ENCODE results near the gene ANKRD39.
A peak's percentile ranks its signal among the peaks of the same experiment; 100 is the strongest.

The ANKRD39 gene

DNA sequence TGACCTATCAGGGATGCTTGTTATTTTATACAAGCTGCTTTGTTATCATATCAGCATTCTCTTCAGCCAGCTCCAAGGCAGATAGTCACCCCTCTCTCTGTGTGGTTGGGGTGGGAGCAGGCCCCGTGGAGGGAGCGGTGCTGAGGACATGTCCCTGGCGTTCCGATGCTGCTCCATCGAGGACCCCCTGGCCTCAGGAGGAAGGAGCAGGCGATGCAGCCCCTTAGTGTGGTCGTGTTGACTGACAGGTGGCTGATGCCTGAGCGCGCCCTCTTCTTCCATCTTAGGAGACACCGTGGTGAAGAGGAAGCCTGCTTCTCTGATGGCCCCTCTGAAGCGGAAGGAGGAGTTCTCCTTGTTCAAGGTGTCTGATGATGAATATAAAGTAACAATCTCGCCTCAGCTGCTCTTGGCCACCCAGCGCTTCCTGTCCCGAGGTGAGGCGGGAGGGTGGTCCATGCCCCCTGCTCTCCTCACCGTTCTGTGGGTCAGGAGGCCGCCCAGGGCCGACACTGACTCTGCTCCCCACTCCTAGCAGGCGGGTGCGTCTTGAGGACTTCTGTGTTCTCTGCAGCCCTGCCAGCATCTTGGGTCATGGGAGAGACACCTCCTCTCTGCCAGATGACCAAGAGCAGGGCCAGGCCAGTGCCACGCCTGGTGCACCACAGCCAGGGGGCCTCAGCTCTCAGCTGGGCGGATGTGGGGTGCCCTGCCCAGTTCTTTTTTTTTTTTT lies 31.1 kb downstream of the ANKRD39 start:
- DNase-seq (ENCODE audit: low read depth in 2 of 2) = no peak

- DNase-seq (ENCODE audit: low read depth in 2 of 2) = no peak
These were observed 32.8 kb downstream of the ANKRD39 start for GRCh38 chr2:96825057-96825456.

GRCh38 chr2:96824079-96824870 lies 33.5 kb downstream of the ANKRD39 start:
- DNase-seq (ENCODE audit: low read depth in 2 of 2) = no peak

- DNase-seq (ENCODE audit: low read depth in 2 of 2) = no peak
These were observed 34.6 kb downstream of the ANKRD39 start for GRCh38 chr2:96823198-96823597.

- DNase-seq (ENCODE audit: low read depth in 2 of 2) = no peak
These were observed 35.0 kb downstream of the ANKRD39 start for GRCh38 chr2:96822786-96823185.

GRCh38 chr2:96821113-96821675 lies 36.6 kb downstream of the ANKRD39 start:
- no peak for DNase-seq (ENCODE audit: low read depth in 2 of 2)

DNA sequence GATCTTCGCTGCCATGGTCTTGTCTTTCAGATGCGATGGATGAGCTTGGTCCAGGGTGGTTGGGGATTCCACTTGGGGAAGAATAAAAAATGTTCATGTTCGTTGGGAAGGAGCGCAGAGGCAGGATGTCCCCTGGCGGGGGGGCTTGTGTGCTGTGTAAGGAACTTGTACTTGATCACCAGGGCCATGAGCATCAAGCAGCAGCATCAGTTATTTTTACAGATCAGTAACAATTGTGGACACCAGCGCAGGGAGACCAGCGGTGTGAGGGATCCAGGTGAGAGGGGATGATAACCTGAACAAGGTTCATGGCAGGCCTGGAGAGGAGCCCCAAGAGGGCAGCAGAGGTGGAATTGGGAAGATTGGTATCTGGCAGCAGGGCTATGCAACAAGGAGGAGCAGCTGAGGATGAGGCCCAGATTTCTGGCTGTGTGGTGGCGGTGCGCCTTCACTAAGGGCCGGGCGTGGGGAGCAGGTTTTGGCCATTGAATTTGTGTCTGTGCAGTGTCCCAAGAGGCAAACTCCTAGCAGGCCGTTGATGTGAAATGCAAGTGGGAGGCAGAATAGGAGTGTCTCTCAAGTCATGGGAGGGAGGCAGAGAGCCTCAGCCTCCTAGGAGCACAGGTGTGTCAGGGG lies 37.8 kb downstream of the ANKRD39 start:
- DNase-seq (ENCODE audit: low read depth in 2 of 2) = no peak

GRCh38 chr2:96819128-96819875 lies 38.5 kb downstream of the ANKRD39 start:
- no peak for DNase-seq (ENCODE audit: low read depth in 2 of 2)

- no peak for DNase-seq (ENCODE audit: low read depth in 2 of 2)
These were observed 39.9 kb downstream of the ANKRD39 start for GRCh38 chr2:96817882-96818281.

- DNase-seq (ENCODE audit: low read depth in 2 of 2) = no peak
These were observed 40.7 kb downstream of the ANKRD39 start for GRCh38 chr2:96816836-96817702.

GRCh38 chr2:96816127-96816835 lies 41.5 kb downstream of the ANKRD39 start, which contains the start of gene CNNM3:
Gene CNNM3, plus strand, starts transcription at chr2:96816268. Its CDS starts 10 bp downstream, at chr2:96816278.
- DNase-seq (ENCODE audit: low read depth in 2 of 2) = peak; percentile 92 to 97

- no peak for DNase-seq (ENCODE audit: low read depth in 2 of 2)
These were observed 42.3 kb downstream of the ANKRD39 start for GRCh38 chr2:96815326-96816126.

DNA sequence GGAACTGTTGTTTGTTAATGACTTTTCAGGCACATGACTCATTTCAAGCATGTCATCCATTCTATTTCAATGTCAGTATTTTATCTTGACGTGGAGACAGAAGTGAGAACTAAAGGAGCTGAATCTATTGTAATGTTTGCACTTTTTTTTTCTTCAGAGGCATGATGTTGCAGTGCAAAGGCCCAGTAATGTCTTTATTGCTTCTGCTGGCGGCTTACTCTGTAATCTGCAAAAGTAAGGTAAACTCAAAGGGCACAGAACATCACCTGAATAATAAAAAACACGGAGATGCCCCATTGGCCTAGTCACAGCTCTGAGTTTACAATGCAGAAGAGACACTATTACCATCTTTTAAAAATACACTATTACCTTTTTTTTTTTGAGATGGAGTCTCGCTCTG lies 44.2 kb downstream of the ANKRD39 start:
- DNase-seq (ENCODE audit: low read depth in 2 of 2) = no peak

DNA sequence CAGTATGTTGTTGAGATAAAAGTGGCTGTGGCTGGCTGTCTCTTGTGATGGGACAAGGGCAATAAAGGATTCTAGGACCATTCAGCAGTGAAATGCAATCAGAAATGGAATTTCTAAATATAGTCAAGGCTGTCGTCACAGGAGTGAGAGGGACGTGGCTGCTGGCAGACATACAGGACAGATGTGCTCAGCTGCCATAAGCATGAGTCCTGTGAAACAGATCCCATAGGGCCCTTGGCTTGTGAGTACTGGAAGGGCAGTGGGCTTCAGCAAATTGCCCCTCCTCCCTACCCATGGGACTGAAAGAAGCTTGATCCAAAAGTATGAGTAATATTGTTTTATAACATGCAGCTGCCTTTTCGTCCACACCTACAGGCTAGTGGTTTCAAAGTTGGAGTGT lies 45.9 kb downstream of the ANKRD39 start:
- DNase-seq (ENCODE audit: low read depth in 2 of 2) = no peak

DNA sequence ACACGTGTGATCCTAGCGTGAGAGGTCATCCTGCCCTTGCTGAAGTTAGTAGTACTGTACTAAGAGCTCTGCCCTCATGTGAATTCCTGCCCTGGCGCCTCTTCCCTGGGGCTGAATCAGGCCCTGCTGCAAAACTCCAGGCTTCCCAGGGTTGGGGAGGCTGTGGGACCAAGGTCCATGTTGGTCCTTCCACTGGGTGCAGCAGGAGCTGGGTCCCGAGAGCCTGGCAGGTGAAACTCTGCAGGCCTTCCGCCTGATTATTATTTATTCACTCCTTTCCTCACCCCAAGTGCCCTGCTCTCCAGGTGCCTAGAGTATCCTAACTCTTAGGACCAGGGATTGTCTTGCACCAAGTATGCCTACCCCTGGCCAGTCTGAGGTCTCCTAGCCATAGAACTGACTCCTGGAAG lies 47.0 kb downstream of the ANKRD39 start:
- no peak for DNase-seq (ENCODE audit: low read depth in 2 of 2)

DNA sequence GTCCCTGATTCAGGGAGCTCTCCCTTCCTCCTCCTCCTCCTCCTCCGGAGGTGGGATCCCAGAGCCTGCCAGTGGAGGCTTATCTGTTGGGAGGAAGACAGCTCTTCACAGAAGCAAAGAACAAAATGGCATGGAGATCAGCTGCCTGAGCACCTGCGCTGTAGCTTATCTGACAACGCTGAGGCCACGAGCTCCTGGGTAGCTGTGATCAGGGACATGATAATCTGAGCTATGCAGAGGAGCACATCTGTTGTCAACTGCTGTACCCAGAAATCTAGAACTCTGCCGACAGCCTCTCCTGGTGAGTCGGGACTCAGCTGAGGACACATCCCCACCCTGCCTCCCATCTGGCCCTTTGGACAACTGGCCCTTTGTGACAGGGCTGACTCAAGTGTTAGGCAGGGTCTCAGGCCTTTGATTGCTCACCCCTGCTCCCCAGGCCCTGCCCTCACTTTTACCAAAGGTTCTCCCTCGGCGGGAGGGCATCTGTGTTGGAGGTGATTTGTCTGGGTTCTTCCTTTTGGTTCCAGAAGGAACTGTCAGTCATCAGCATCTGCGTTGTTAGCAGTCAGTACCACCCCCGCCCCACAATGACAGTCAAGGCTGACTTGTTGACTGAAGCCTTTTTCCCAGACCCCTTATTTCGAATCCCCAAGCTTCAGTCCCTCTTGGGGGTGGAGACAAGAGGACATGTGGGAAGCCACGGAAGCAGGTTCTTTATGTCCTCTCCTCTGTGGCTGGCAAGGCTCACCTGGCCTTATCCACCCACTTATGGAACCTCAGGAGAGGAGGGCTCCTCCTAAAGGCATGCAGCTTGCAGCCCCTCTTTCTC lies 47.6 kb downstream of the ANKRD39 start:
- DNase-seq (ENCODE audit: low read depth in 2 of 2) = no peak

DNA sequence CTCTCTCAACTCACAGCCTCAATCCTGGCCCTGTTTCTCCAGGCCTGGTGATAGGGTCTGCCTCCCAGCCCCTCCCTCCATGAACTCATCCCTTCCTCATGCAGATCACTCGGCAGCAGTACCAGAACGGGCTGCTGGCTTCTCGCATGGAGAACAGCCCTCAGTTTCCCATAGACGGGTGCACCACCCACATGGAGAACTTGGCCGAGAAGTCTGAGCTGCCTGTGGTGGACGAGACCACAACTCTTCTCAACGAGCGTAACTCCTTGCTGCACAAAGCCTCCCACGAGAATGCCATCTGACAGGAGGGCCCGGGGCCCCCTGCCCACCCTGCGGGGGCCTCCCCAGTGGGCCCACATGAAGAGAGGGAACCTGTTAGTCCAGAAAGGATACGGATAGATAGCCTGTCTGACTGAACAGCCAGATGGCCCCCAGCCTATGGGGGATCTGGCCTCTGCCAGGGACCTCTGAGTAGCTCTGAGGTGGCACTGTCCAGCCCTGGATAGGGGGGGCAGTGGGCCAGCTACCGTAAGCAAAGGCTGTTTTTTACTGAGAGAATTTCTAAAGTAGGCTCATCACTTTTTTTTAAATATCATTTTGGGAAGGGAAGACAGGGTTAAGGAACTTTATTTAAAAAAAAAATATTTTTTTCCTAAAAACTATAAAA lies 48.5 kb downstream of the ANKRD39 start:
- DNase-seq (ENCODE audit: low read depth in 2 of 2) = no peak
